AG04450 (cell line): ENCODE data around the gene ATP6V0D1. TPM values are rescaled to one million over a fixed set of nuclear protein-coding genes. Genes with fewer than 3 reads are reported as not detected.
A peak's percentile ranks its signal among the peaks of the same experiment; 100 is the strongest.

ENCODE experiments used
- CTCF ChIA-PET: fragments of 300-600, 350-600 bp; formaldehyde crosslinking; extraction: SDS; loops from one replicate; lab custom pipeline; 2022; ENCODE audit warnings: antibody characterized with exemption, inconsistent platforms; lab: Charles Lee
- POLR2A ChIA-PET: fragments of 350-600 bp; formaldehyde crosslinking; extraction: SDS; loops from one replicate; lab custom pipeline; 2021; ENCODE audit warnings: antibody characterized with exemption, inconsistent platforms; lab: Yijun Ruan, JAX
- DNase-seq: peaks from one replicate; pipeline ENCODE4 v3.0.0-alpha.2; 2011; ENCODE audit warnings: low read depth, low spot score
- H3K27ac ChIP-seq: one replicate; pipeline ENCODE4 v1.5.1; 2012; ENCODE audit warnings: low read depth, low read length, control low read depth
- H3K27me3 ChIP-seq: one replicate; pipeline ENCODE4 v1.6.0; 2012; ENCODE audit warnings: low read length; ENCODE audit not compliant: control insufficient read depth, insufficient read depth
- H3K4me3 ChIP-seq: 2 replicates; pipeline ENCODE4 v1.5.1; 2011; ENCODE audit warnings: mild to moderate bottlenecking, low read depth, low read length, control low read depth
- H3K9me3 ChIP-seq: 2 replicates; pipeline ENCODE4 v1.5.1; 2012; ENCODE audit warnings: low read length; ENCODE audit not compliant: control insufficient read depth, insufficient read depth
- CTCF ChIP-seq: IDR thresholded peaks from 2 replicates; pipeline ENCODE4 v1.5.1; 2011; ENCODE audit warnings: low read depth, low read length, control low read depth, inconsistent platforms
- polyA plus RNA-seq: library from polyadenylated mRNA; depleted of rRNA; stranded (reverse); fragments of >200 nt; gene quantifications from 2 replicates; pipeline ENCODE4 v1.2.3, GENCODE V29; 2011

The ATP6V0D1 gene
- polyA plus RNA-seq, 1 experiment: 101 TPM

GRCh38 chr16:67394155-67395104 lies 86.5 kb downstream of the ATP6V0D1 start:
- Histone ChIP-seq H3K27me3 (peaks cover 3% of the 10 kb centered on the region), H3K9me3 (peaks cover 5% of the 10 kb centered on the region; the same call in 1 of the 2 replicates), H3K27ac (no peak overlapping the region), H3K4me3 (no peak overlapping the region)
- POLR2A ChIA-PET: interaction anchor here (1.2 to 1.7 kb wide), 2 partner anchors 116 to 147 kb away, joined by 4 to 5 read pairs; partner anchors contain the start of gene FHOD1
- CTCF ChIA-PET: interaction anchor here (0.5 to 1.7 kb wide), 14 partner anchors 11 to 254 kb away, joined by 3 to 15 read pairs (median 5); no protein-coding TSS in a partner anchor
- DNase-seq: no peak
- no peak for TF ChIP-seq CTCF

- H3K27me3 ChIP-seq: peaks cover 3% of the 10 kb centered on the region
- CTCF ChIA-PET: interaction anchor here (0.5 to 1.7 kb wide), 19 partner anchors 8 to 253 kb away, joined by 3 to 15 read pairs (median 5); no protein-coding TSS in a partner anchor
- peak overlapping the region; percentile 54 for H3K4me3 ChIP-seq
- POLR2A ChIA-PET: interaction anchor here (1.0 to 1.7 kb wide), 3 partner anchors 116 to 147 kb away, joined by 3 to 5 read pairs (median 4); partner anchors contain the start of gene FHOD1
- H3K9me3 ChIP-seq: peaks cover 5% of the 10 kb centered on the region; the same call in 1 of the 2 replicates
- no peak overlapping the region for H3K27ac ChIP-seq
- no peak for DNase-seq
- TF ChIP-seq CTCF: no peak
Measured at GRCh38 chr16:67393788-67394154, 87.2 kb downstream of the ATP6V0D1 start.

- Histone ChIP-seq H3K27ac (no peak within 1 kb of the TSS), H3K9me3 (peaks cover 5% of the 10 kb centered on the region; the same call in 1 of the 2 replicates), H3K27me3 (peaks cover 7% of the 10 kb centered on the region), H3K4me3 (peak within 1 kb of the TSS; percentile 54)
- TF ChIP-seq CTCF: peak; percentile 65
- CTCF ChIA-PET: interaction anchor here (0.5 to 1.7 kb wide), 22 partner anchors 8 to 253 kb away, joined by 3 to 15 read pairs (median 4); no protein-coding TSS in a partner anchor
- no peak for DNase-seq
- POLR2A ChIA-PET: interaction anchor here (1.0 to 1.7 kb wide), 3 partner anchors 115 to 146 kb away, joined by 3 to 5 read pairs (median 4); partner anchors contain the start of gene FHOD1
Measured at GRCh38 chr16:67393111-67393787, 87.7 kb downstream of the ATP6V0D1 start, which contains the start of gene TPPP3. TSS of gene TPPP3 (minus strand) at chr16:67393498. CDS start at chr16:67391111, 2,387 bp downstream.

GRCh38 chr16:67392301-67393059 lies 88.5 kb downstream of the ATP6V0D1 start:
- Histone ChIP-seq H3K27ac (no peak overlapping the region), H3K9me3 (peaks cover 5% of the 10 kb centered on the region; the same call in 1 of the 2 replicates), H3K27me3 (peaks cover 10% of the 10 kb centered on the region), H3K4me3 (peak overlapping the region; percentile 54; the same call in 1 of the 2 replicates)
- TF ChIP-seq CTCF: no peak
- ChIA-PET CTCF (interaction anchor here (0.8 to 1.7 kb wide), 9 partner anchors 9 to 184 kb away, joined by 3 to 11 read pairs (median 5); no protein-coding TSS in a partner anchor), POLR2A (interaction anchor here (1.0 to 1.7 kb wide), 3 partner anchors 115 to 145 kb away, joined by 3 to 5 read pairs (median 4); partner anchors contain the start of gene FHOD1)
- no peak for DNase-seq
